GM21825 (cell line): ENCODE data around the gene OR4D6.
"Not testable (repeated sequence)": the region's sequence is repeated elsewhere in the genome, so short reads cannot be mapped to it uniquely, and the experiment has no call there.

Experiments used
- ATAC-seq: cut with Tn5 transposase; IDR thresholded peaks from one replicate; pipeline ENCODE4 v1.9.1; 2021; ENCODE audit warnings: mild to moderate bottlenecking, moderate library complexity; ENCODE audit not compliant: unreplicated experiment

Gene OR4D6

GRCh38 chr11:59456661-59457060 is at the start of gene OR4D6:
Gene OR4D6, plus strand, starts transcription at chr11:59456961. Its CDS starts 0 bp downstream, at chr11:59456961.
- no peak for ATAC-seq

GRCh38 chr11:59413646-59414045 is 43.1 kb upstream of the OR4D6 start:
- ATAC-seq = no peak

DNA sequence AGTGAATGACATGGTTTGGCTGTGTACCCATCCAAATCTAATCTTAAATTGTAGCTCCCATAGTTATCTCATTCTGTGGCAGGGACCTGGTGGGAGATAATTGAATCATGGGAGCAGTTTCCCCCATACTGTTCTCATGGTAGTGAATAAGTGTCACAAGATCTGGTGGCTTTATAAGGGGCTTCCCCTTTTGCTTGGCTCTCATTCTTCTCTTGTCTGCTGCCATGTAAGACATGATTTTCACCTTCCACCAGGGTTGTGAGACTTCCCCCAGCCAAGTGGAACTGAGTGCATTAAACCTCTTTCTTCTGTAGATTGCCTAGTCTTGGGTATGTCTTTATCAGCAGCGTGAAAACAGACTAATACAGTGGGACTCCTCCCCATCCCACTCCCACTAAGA is 41.6 kb upstream of the OR4D6 start:
- ATAC-seq = no peak

- no peak for ATAC-seq
Measured at GRCh38 chr11:59416613-59417012, 40.1 kb upstream of the OR4D6 start.

- no peak for ATAC-seq
Measured at GRCh38 chr11:59417023-59417422, 39.7 kb upstream of the OR4D6 start.

DNA sequence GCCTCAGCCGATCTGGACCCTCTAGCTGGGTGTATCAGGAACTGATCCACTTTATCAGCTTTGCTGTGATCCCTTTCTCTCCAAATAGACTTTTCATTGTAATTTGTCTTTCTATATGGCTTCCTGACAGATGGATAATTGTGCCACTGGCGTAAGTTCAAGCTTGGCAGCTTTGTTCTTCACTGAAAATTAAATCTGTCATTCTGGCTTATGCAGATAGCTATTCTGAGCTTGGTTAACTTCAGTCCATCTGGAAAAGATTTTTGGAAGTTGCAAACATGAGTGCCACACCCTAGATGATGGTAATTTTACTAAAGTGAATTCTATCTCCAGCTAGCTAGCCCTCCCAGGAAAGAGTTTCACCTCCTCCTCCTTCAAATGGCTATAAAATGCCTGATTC is 38.6 kb upstream of the OR4D6 start:
- ATAC-seq = no peak

DNA sequence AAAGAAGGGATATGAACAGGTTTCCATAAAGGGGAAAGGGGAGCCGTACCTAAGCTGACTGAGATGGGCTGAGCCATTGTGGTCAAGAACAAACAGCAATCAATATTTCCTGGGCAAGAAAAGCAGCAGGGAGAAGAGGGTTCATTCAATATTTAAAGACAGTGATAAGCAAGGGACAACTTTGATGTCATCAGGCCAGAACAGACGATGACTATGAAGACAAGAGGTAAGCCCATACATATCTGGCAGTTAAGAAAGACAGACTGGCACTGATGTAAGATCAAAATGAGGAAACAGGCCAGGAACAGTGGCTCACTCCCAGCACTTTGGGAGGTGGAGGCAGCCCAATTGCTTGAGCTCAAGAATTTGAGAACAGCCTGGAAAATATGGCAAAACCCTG is 32.9 kb upstream of the OR4D6 start:
- ATAC-seq = no peak

- ATAC-seq = no peak
Measured at GRCh38 chr11:59425131-59425530, 31.6 kb upstream of the OR4D6 start.

DNA sequence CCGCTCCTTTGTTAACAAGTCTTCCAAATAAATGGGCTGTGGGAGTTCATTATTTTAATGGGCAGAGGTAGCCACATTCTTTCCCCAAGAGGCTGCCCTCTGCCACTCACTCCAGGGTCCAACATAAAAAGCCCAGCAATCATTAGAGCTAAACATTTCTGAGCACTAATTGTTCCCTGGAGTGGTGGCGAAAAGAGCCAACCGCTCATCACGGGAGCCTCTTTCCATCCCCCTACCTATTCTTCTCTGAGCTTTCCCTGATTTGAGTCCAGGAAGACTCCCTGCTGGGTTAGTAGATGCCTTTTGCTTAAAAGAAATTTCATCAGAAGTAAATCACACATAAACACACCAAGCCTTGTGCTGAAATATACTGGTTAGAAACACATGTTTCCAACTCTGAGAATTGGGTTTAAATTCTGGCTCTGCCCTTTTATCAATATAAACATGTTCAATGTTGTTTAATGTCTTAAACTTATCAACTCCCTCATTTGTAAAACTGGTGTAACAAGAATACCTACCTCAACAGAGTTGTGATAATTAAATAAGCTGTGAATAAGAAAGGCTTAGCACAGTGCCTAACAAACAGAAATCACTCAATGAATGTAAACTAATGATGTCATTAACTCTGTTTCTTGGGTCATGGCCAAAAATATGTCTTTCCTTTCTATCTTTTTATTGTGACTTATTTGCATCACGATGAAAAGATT is 30.2 kb upstream of the OR4D6 start, which contains the start of gene OR5A2:
OR5A2 (minus strand) TSS at position 53 of the 707 bp plus-strand sequence. CDS start 3,460 bp downstream, outside the sequence.
- ATAC-seq = no peak

- ATAC-seq = no peak
Measured at GRCh38 chr11:59427068-59427382, 29.7 kb upstream of the OR4D6 start.

- peak; percentile 64 for ATAC-seq
Measured at GRCh38 chr11:59429924-59430516, 26.7 kb upstream of the OR4D6 start.

DNA sequence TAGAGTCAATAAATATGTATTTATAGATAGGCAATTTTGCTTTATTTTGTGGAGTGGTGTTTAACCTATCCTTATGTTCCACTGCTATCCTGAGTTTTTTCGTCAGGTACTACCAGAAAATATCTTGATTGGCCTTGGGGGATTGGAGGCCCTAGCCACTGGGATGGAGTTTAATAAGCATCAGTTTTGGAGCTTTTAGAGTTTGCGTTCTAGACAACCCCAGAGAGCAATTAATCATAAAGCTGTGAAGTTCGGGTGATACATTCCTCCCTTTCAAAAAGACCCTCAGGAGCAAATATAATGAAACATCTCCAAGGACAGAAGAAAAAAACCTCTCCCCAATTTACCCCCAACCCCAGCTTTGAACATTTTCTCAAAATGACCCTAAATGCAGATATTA is 20.6 kb upstream of the OR4D6 start, which contains the start of gene OR5A1:
OR5A1 (plus strand) TSS at position 301 of the 400 bp plus-strand sequence. CDS start 6,700 bp downstream, outside the sequence.
- ATAC-seq = no peak

DNA sequence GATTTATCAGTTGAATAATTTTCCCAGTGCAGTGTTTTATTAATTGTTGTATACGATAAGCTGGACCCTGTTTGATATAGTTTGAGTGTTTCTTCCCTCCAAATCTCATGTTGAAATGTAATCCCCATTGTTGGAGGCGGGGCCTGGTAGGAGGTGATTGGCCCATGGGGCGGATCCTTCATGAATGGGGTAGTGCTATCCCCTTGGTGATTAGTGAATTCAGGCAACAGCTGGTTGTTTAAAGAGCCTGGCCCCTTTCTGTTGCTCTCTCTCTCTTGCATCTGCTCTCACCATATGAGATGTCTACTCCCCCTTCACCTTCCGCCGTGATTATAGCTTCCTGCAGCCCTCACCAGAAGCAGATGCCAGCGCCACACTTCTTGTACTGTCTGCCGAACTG is 19.0 kb upstream of the OR4D6 start:
- ATAC-seq = no peak

DNA sequence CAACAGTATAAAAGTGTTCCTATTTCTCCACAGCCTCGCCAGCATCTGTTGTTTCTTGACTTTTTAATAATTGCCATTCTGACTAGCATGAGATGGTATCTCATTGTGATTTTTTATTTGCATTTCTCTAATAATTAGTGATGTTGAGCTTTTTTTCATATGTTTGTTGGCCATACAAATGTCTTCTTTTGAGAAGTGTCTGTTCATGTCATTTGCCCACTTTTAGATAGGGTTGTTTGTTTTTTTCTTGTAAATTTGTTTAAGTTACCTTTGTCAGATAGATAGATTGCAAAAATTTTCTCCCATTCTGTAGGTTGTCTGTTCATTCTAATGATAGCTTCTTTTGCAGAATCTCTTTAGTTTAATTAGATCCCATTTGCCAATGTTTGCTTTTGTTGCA is 11.1 kb upstream of the OR4D6 start:
- ATAC-seq = not testable (repeated sequence)

DNA sequence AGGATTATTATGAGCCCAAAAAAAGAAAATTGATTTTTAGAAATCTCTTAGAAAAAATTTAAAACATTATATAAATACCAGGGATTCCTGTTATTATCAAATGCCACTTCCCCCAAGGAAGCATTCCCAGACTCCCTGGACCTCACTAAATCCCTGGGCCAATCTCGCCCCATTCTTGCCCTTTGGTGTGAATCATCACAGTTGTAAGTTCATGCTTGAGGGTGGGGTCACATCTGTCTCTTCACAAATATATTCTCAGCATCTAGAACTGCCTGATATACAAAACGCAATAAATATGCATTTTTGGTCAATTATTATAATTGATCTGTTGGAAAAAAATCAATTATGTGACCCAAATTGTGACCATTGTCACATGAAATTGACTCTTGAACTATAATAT is 8.3 kb upstream of the OR4D6 start:
- ATAC-seq = no peak

DNA sequence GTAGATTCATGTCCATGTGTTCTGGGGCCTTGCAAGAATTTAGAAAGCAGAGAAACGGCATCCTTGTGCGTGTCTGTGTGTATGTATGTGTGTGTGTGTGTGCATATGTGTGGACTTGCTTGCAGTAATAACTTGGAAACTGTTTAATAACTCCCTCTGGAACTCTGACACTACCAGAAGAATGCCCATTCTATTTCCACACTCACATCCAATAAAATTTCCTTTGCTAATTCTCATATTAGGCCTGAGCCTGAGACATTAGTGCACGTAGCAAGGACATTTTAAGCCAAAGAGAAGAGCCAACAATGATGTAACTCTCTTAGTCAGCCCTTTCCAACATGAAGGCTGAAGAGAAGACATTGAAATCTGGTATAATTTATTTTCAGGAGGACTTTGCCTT is 3.2 kb downstream of the OR4D6 start:
- no peak for ATAC-seq

DNA sequence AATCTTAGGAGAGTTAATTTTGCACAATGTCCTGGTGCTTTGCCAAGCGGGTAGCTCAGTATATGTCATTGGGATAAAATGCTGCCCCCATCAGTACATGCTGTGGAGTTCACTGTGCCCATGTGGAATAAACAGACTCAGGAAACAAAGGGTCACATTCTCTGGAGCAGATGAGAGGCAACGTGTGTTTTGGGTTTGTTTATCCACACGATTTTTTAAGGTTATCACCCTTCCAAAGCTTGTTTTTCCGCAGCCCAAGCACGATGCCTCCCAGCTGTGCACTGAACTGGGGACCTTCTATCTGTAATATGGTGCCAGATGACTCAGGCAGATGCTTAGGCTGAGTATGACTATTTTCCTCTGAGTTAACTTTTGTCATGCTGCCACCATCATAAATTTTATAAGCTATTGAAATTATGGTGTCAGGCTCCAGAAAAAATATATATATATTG is 6.5 kb downstream of the OR4D6 start:
- no peak for ATAC-seq

DNA sequence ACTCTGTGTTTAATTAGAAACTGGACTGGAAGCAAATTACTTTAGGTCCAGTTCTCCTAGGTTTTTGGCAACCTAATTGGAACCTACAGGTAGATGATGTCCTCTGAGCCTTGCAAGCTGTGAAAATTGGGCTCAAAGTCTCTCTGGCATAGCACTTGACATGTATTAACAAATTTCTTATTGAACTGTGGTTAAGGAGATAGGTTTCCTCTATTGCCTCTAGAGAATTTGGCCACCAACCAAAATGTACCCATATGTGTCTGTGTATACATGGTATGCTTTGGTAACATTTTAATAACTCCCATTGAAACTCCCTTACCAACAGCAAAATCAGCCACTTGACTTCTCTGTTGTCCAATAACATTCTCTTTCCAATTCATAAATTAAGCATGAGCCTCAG is 16.3 kb downstream of the OR4D6 start, which contains the start of gene OR4D10:
OR4D10 (plus strand) TSS at position 301 of the 400 bp plus-strand sequence. CDS start 4,115 bp downstream, outside the sequence.
- ATAC-seq = no peak

- no peak for ATAC-seq
Measured at GRCh38 chr11:59475176-59475575, 18.4 kb downstream of the OR4D6 start.

DNA sequence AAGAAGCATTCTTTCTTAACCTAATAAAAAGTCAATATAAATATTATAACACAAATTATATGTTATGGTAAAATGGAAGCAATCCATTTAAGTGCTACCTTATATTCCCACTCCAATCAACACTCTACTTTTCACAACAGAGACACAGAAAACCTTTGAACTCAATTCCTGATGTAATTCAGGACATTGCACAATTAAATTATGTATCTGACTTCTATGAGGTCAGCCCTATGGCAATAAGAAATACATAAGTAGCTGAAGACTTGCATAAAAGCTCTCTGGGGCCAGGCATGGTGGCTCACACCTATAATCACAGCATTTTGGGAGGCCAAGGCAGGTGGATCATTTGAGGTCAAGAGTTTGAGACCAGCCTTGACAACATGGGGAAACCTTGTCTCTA is 23.1 kb downstream of the OR4D6 start:
- ATAC-seq = no peak

GRCh38 chr11:59480359-59480758 is 23.6 kb downstream of the OR4D6 start:
- ATAC-seq = no peak

DNA sequence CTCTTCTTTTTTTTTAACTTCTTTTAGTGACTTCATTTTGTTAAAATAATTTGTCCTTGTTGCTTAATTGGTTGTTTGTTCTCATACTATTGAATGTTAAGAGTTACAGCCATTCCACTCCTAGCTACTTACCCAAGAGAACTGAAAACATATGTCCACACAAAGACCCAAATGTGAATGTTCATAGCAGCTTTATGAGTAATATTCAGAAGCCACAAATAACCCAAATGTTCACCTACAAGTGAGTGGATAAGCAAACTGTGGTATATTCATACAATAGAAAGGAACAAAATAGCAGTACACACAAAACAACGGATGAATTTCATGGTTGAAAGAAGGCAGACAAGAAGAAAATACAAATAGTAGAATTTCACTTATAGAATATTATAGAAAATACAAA is 45.2 kb downstream of the OR4D6 start:
- no peak for ATAC-seq
